Measurements from ENCODE around the gene INIP.

Gene INIP

GRCh38 chr9:112755675-112756074 is 37.8 kb upstream of the INIP start:
- POLR2A ChIA-PET: no interaction called here
- no peak overlapping the region for H3K27ac ChIP-seq (ENCODE audit: extremely low read depth, low read depth, low read length)
- H3K36me3 ChIP-seq (ENCODE audit: control insufficient read depth in 2 of 2, insufficient read depth in 1 of 2, low read length in 2 of 2): no peaks in the 10 kb centered on the region
- CTCF ChIA-PET: interaction anchor here (1.1 kb wide), 1 partner anchor 166 kb away, joined by 3 read pairs; no protein-coding TSS in a partner anchor
- no peak for TF ChIP-seq ZNF148 (tag by site-specific recombination; IDR thresholded peaks at IDR 0.05; ENCODE audit: borderline replicate concordance)
- H3K4me3 ChIP-seq (ENCODE audit: low read depth, low read length): no peak overlapping the region
- peaks cover 5% of the 10 kb centered on the region for H3K4me1 ChIP-seq (ENCODE audit: control insufficient read depth, insufficient read depth, low read length)
- H3K9me3 ChIP-seq (ENCODE audit: control insufficient read depth, insufficient read depth, low read depth, low read length): no peaks in the 10 kb centered on the region

- no peak overlapping the region for H3K27ac ChIP-seq (ENCODE audit: extremely low read depth, low read depth, low read length)
- TF ChIP-seq GLIS1 (tag by site-specific recombination; IDR thresholded peaks at IDR 0.05) (no peak), GLI4 (tag by site-specific recombination; IDR thresholded peaks at IDR 0.05) (no peak), ZNF239 (tag by site-specific recombination; IDR thresholded peaks at IDR 0.05) (0 out of 2 replicates have a peak, but pooled peaks have one; percentile 24), OVOL3 (tag by site-specific recombination; IDR thresholded peaks at IDR 0.05) (no peak), ZNF645 (tag by site-specific recombination; IDR thresholded peaks at IDR 0.05) (no peak), ZNF132 (tag by site-specific recombination; IDR thresholded peaks at IDR 0.05; ENCODE audit: borderline replicate concordance) (no peak)
- H3K4me3 ChIP-seq (ENCODE audit: low read depth, low read length): no peak overlapping the region
- no peaks in the 10 kb centered on the region for H3K36me3 ChIP-seq (ENCODE audit: control insufficient read depth in 2 of 2, insufficient read depth in 1 of 2, low read length in 2 of 2)
- peaks cover 5% of the 10 kb centered on the region for H3K4me1 ChIP-seq (ENCODE audit: control insufficient read depth, insufficient read depth, low read length)
- ChIA-PET POLR2A (no interaction called here), CTCF (interaction anchor here (1.1 kb wide), 1 partner anchor 166 kb away, joined by 3 read pairs; no protein-coding TSS in a partner anchor)
- no peaks in the 10 kb centered on the region for H3K9me3 ChIP-seq (ENCODE audit: control insufficient read depth, insufficient read depth, low read depth, low read length)
Measured at GRCh38 chr9:112755016-112755427, 37.1 kb upstream of the INIP start.

- CTCF ChIA-PET: no interaction called here
- Histone ChIP-seq H3K36me3 (ENCODE audit: control insufficient read depth in 2 of 2, insufficient read depth in 1 of 2, low read length in 2 of 2) (no peaks in the 10 kb centered on the region), H3K4me3 (ENCODE audit: low read depth, low read length) (no peak overlapping the region), H3K27ac (ENCODE audit: extremely low read depth, low read depth, low read length) (no peak overlapping the region), H3K9me3 (ENCODE audit: control insufficient read depth, insufficient read depth, low read depth, low read length) (no peaks in the 10 kb centered on the region), H3K4me1 (ENCODE audit: control insufficient read depth, insufficient read depth, low read length) (peaks cover 5% of the 10 kb centered on the region)
- POLR2A ChIA-PET: no interaction called here
- TF ChIP-seq ZNF600 (tag by site-specific recombination; IDR thresholded peaks at IDR 0.05) (no peak), AEBP2 (tag by site-specific recombination; IDR thresholded peaks at IDR 0.05; ENCODE audit: borderline replicate concordance) (no peak), OSR2 (tag by site-specific recombination; IDR thresholded peaks at IDR 0.05) (peak; percentile 49), ZNF549 (tag by site-specific recombination; IDR thresholded peaks at IDR 0.05) (no peak), WT1 (tag by site-specific recombination; IDR thresholded peaks at IDR 0.05) (peak; percentile 79), ZNF560 (tag by site-specific recombination; IDR thresholded peaks at IDR 0.05; ENCODE audit: borderline replicate concordance) (no peak), ZNF23 (tag by site-specific recombination; IDR thresholded peaks at IDR 0.05; ENCODE audit: borderline replicate concordance) (no peak), ZNF280C (tag by site-specific recombination; IDR thresholded peaks at IDR 0.05) (no peak), TSHZ1 (tag by site-specific recombination; IDR thresholded peaks at IDR 0.05; ENCODE audit: borderline replicate concordance) (no peak), ZBTB7A (tag by site-specific recombination; IDR thresholded peaks at IDR 0.05; ENCODE audit: low read depth) (no peak), ZNF324 (tag by site-specific recombination; IDR thresholded peaks at IDR 0.05) (0 out of 2 replicates have a peak, but pooled peaks have one; percentile 21), ZIC2 (tag by site-specific recombination; IDR thresholded peaks at IDR 0.05) (no peak), ZFP37 (tag by site-specific recombination; IDR thresholded peaks at IDR 0.05) (no peak), ZNF140 (tag by site-specific recombination; IDR thresholded peaks at IDR 0.05) (no peak)
Measured at GRCh38 chr9:112754578-112754977, 36.7 kb upstream of the INIP start.
